Liver (tissue), 9 donors: ENCODE measurements around the gene CUX1. TPM values are rescaled to one million over a fixed set of nuclear protein-coding genes. Genes with fewer than 3 reads are reported as not detected.

Experiments
- DNase-seq: peaks from one replicate; pipeline ENCODE4 v3.0.0-alpha.2; 2017; ENCODE audit warnings: low spot score
- H3K27ac ChIP-seq, 2 donors: one replicate each; pipeline ENCODE4 v1.7.0; 2013; ENCODE audit warnings: inconsistent platforms in 2 of 2, low read length in 2 of 2, control low read depth in 1 of 2, low read depth in 1 of 2, mild to moderate bottlenecking in 1 of 2
- H3K27me3 ChIP-seq, 4 donors: one replicate each; pipeline versions ENCODE4 v1.6.1 to v1.7.0; 2013; ENCODE audit warnings: low read length in 3 of 4, inconsistent platforms in 1 of 4, mild to moderate bottlenecking in 1 of 4, moderate library complexity in 1 of 4; ENCODE audit not compliant: control insufficient read depth in 4 of 4, insufficient read depth in 4 of 4
- H3K36me3 ChIP-seq, 4 donors: one replicate each; pipeline versions ENCODE4 v1.6.1 to v1.7.0; 2013; ENCODE audit warnings: low read length in 3 of 4, mild to moderate bottlenecking in 3 of 4, low read depth in 1 of 4, moderate library complexity in 1 of 4; ENCODE audit not compliant: control insufficient read depth in 4 of 4, insufficient read depth in 3 of 4
- H3K4me1 ChIP-seq, 4 donors: one replicate each; pipeline versions ENCODE4 v1.6.1 to v1.7.0; 2013; ENCODE audit warnings: low read length in 3 of 4, mild to moderate bottlenecking in 3 of 4, moderate library complexity in 1 of 4; ENCODE audit not compliant: control insufficient read depth in 4 of 4, insufficient read depth in 4 of 4
- H3K4me3 ChIP-seq, 3 donors: one replicate each; pipeline versions ENCODE4 v1.6.1 to v1.7.0; 2013; ENCODE audit warnings: low read length in 3 of 3, control low read depth in 1 of 3, low read depth in 1 of 3, mild to moderate bottlenecking in 1 of 3
- H3K9ac ChIP-seq, 2 donors: one replicate each; pipeline ENCODE4 v1.7.0; 2013; ENCODE audit warnings: low read length in 2 of 2, mild to moderate bottlenecking in 2 of 2, moderate library complexity in 2 of 2, control low read depth in 1 of 2, low read depth in 1 of 2
- H3K9me3 ChIP-seq, 4 donors: one replicate each; pipeline versions ENCODE4 v1.6.1 to v1.7.0; 2013; ENCODE audit warnings: low read length in 3 of 4; ENCODE audit not compliant: control insufficient read depth in 4 of 4
- ATF3 ChIP-seq: IDR thresholded peaks from 2 replicates; pipeline ENCODE4 v1.6.1; 2016; ENCODE audit warnings: antibody characterized with exemption
- CTCF ChIP-seq: fragments of 150-350 bp; IDR thresholded peaks from 2 replicates; pipeline ENCODE4 v1.5.1; 2017; ENCODE audit warnings: improper control_type of control experiment, low read depth, low read length; ENCODE audit not compliant: missing input control
- EGR1 ChIP-seq, 2 donors: IDR thresholded peaks; 2 replicates each; pipeline ENCODE4 v1.6.1; 2016 to 2018; ENCODE audit warnings: antibody characterized with exemption in 2 of 2, low read depth in 2 of 2
- FOXA1 ChIP-seq: IDR thresholded peaks from 2 replicates; pipeline ENCODE4 v1.6.1; 2016; ENCODE audit warnings: antibody characterized with exemption
- FOXA2 ChIP-seq: IDR thresholded peaks from 2 replicates; pipeline ENCODE4 v1.6.1; 2016; ENCODE audit warnings: antibody characterized with exemption
- GABPA ChIP-seq, 2 donors: IDR thresholded peaks in 1 of 2; conservative IDR thresholded peaks in 1 of 2; 2 replicates each; pipeline ENCODE4 v1.6.1; 2016; ENCODE audit warnings: antibody characterized with exemption in 2 of 2, mild to moderate bottlenecking in 1 of 2, moderate library complexity in 1 of 2
- HNF4A ChIP-seq, 2 donors: conservative IDR thresholded peaks; 2 replicates each; pipeline ENCODE4 v1.6.1; 2016; ENCODE audit warnings: antibody characterized with exemption in 2 of 2, mild to moderate bottlenecking in 2 of 2
- HNF4G ChIP-seq: IDR thresholded peaks from 2 replicates; pipeline ENCODE4 v1.6.1; 2016; ENCODE audit warnings: antibody characterized with exemption
- JUND ChIP-seq, 2 donors: IDR thresholded peaks; 2 replicates each; pipeline ENCODE4 v1.6.1; 2016; ENCODE audit warnings: antibody characterized with exemption in 2 of 2
- MAX ChIP-seq: IDR thresholded peaks from 2 replicates; pipeline ENCODE4 v1.6.1; 2016; ENCODE audit warnings: antibody characterized with exemption
- NR2F2 ChIP-seq: IDR thresholded peaks from 2 replicates; pipeline ENCODE4 v1.6.1; 2016; ENCODE audit warnings: antibody characterized with exemption
- RAD21 ChIP-seq, 2 donors: IDR thresholded peaks; 2 replicates each; pipeline ENCODE4 v1.6.1; 2016; ENCODE audit warnings: antibody characterized with exemption in 2 of 2, mild to moderate bottlenecking in 2 of 2
- REST ChIP-seq: IDR thresholded peaks from 2 replicates; pipeline ENCODE4 v1.6.1; 2016; ENCODE audit warnings: antibody characterized with exemption, mild to moderate bottlenecking
- RXRA ChIP-seq, 2 donors: IDR thresholded peaks; 2 replicates each; pipeline ENCODE4 v1.6.1; 2017 to 2018; ENCODE audit warnings: antibody characterized with exemption in 2 of 2, mild to moderate bottlenecking in 1 of 2
- SP1 ChIP-seq: IDR thresholded peaks from 2 replicates; pipeline ENCODE4 v1.6.1; 2018; ENCODE audit warnings: antibody characterized with exemption, mild to moderate bottlenecking
- TAF1 ChIP-seq: conservative IDR thresholded peaks from 2 replicates; pipeline ENCODE4 v1.6.1; 2016; ENCODE audit warnings: antibody characterized with exemption, mild to moderate bottlenecking
- YY1 ChIP-seq: IDR thresholded peaks from 2 replicates; pipeline ENCODE4 v1.6.1; 2016; ENCODE audit warnings: antibody characterized with exemption, mild to moderate bottlenecking
- ZBTB33 ChIP-seq: IDR thresholded peaks from 2 replicates; pipeline ENCODE4 v1.6.1; 2016; ENCODE audit warnings: antibody characterized with exemption
- WGBS: extraction: QIAGEN DNeasy Blood & Tissue Kit; methylation state at CpG from one replicate; pipeline ENCODE4 v1.1.7; 2013; 5-methylcytosine and 5-hydroxymethylcytosine counted together
- polyA plus RNA-seq, 2 donors: library from polyadenylated mRNA; stranded (reverse) in 1 of 2; unstranded in 1 of 2; fragments of 200-250 nt in 1 of 2; fragments of >200 nt in 1 of 2; fragmentation: Nextera tagmentation in 1 of 2; extraction: Ambion mirVana in 1 of 2; gene quantifications; one replicate each; pipeline versions ENCODE4 v1.2.1 to v1.2.3, GENCODE V29; 2013 to 2015
- total RNA-seq, 2 donors: library from RNA; depleted of rRNA; stranded (reverse); fragments of >200 nt; gene quantifications; one replicate each; pipeline ENCODE4 v1.2.3, GENCODE V29; 2014
- donor health status: healthy.
- donor health status: healthy.
- donor health status: healthy.
- donor health status: healthy.
- donor health status: healthy.

Gene CUX1
- total and polyA plus RNA-seq, 4 donors = 18.6 to 40.6 (median 21.4) TPM

GRCh38 chr7:101854084-101854865, 36.8 kb downstream of the CUX1 start:
- DNase-seq = no peak

GRCh38 chr7:101856473-101857357, 39.3 kb downstream of the CUX1 start:
- no peaks in the 10 kb centered on the region for H3K9me3 ChIP-seq
- no peaks in the 10 kb centered on the region for H3K36me3 ChIP-seq
- peak overlapping the region; percentile 27 to 49 (median 36) for H3K4me3 ChIP-seq
- H3K27me3 ChIP-seq = no peaks in the 10 kb centered on the region
- WGBS = 10% methylated on average over 33 of the region's 33 CpGs
- peak; percentile 84 for DNase-seq
- H3K9ac ChIP-seq = peak overlapping the region in 1 of 2 donors; percentile 78
- H3K27ac ChIP-seq = peak overlapping the region; percentile 91 to 92
- TF ChIP-seq GABPA (IDR thresholded peaks at IDR 0.05 in 1 of 2, conservative IDR thresholded peaks at IDR 0.05 in 1 of 2) (peak in 1 of 2 donors; percentile 47), CTCF (peak; percentile 49), HNF4A (conservative IDR thresholded peaks at IDR 0.05) (peak; percentile 90 to 96), HNF4G (peak; percentile 49), MAX (peak; percentile 90), ZBTB33 (peak; percentile 51), YY1 (peak; percentile 89), ATF3 (peak; percentile 16), FOXA1 (peak; percentile 45), REST (peak; percentile 46), FOXA2 (peak; percentile 63), JUND (IDR thresholded peaks at IDR 0.05) (peak; percentile 71 to 74), EGR1 (IDR thresholded peaks at IDR 0.05; ENCODE audit: low read depth in 2 of 2) (peak in 1 of 2 donors; percentile 59), RAD21 (IDR thresholded peaks at IDR 0.05) (peak; percentile 77 to 91), RXRA (IDR thresholded peaks at IDR 0.05) (peak; percentile 90 to 93), NR2F2 (peak; percentile 60), TAF1 (no peak), SP1 (peak; percentile 95)
- peaks cover 8 to 44% (median 40%) of the 10 kb centered on the region in 4 donors for H3K4me1 ChIP-seq

More at GRCh38 chr7:101854084-101854865, 36.8 kb downstream of the CUX1 start:
- Histone ChIP-seq H3K4me1 (peaks cover 8 to 31% (median 28%) of the 10 kb centered on the region in 4 donors), H3K27me3 (no peaks in the 10 kb centered on the region), H3K27ac (no peak overlapping the region), H3K9me3 (no peaks in the 10 kb centered on the region), H3K9ac (no peak overlapping the region), H3K36me3 (no peaks in the 10 kb centered on the region), H3K4me3 (no peak overlapping the region)
- 95% methylated on average over 10 of the region's 10 CpGs for WGBS
- no peak for TF ChIP-seq EGR1 (IDR thresholded peaks at IDR 0.05; ENCODE audit: low read depth in 2 of 2)
